HEK293 (cell line): ENCODE data around the gene TMEM134.

Experiments
- CTCF ChIA-PET: fragments of 350-600 bp; formaldehyde crosslinking; extraction: SDS; loops from one replicate; lab custom pipeline; 2021; ENCODE audit warnings: antibody characterized with exemption; lab: Yijun Ruan, JAX
- POLR2A ChIA-PET: fragments of 300-600 bp; formaldehyde crosslinking; extraction: SDS; loops from one replicate; lab custom pipeline; 2020; ENCODE audit warnings: antibody characterized with exemption, inconsistent platforms; lab: Yijun Ruan, JAX
- H3K27ac ChIP-seq: fragments of 200-500 bp; sonication (Bioruptor generic); 2 replicates; pipeline ENCODE4 v1.5.1; 2014; ENCODE audit warnings: low read depth, low read length, control low read depth, inconsistent platforms; ENCODE audit errors: extremely low read depth
- H3K36me3 ChIP-seq, 2 experiments: fragments of 200-500 bp in 1 of 2; sonication (Bioruptor generic) in 1 of 2; 1 replicate in 1 of 2; 2 replicates in 1 of 2; pipeline ENCODE4 v1.5.1; 2014 to 2017; ENCODE audit warnings: inconsistent platforms in 2 of 2, low read length in 2 of 2; ENCODE audit not compliant: control insufficient read depth in 2 of 2, insufficient read depth in 1 of 2
- H3K4me1 ChIP-seq: fragments of 200-500 bp; sonication (Bioruptor generic); 2 replicates; pipeline ENCODE4 v1.5.1; 2014; ENCODE audit warnings: mild to moderate bottlenecking, low read length, inconsistent platforms; ENCODE audit not compliant: control insufficient read depth, insufficient read depth
- H3K4me3 ChIP-seq: 2 replicates; pipeline ENCODE4 v1.5.1; 2011; ENCODE audit warnings: low read depth, mild to moderate bottlenecking, control low read depth, low read length, moderate library complexity
- H3K9me3 ChIP-seq: fragments of 200-500 bp; sonication (Bioruptor generic); 2 replicates; pipeline ENCODE4 v1.5.1; 2014; ENCODE audit warnings: low read depth, low read length, inconsistent platforms; ENCODE audit not compliant: control insufficient read depth, insufficient read depth
- GLI4 ChIP-seq: fragments of 450-650 bp; formaldehyde crosslinking; IDR thresholded peaks from 2 replicates; pipeline ENCODE4 v1.5.1; 2016; ENCODE audit warnings: missing biosample characterization, missing genetic modification characterization
- GLIS2 ChIP-seq: fragments of 450-650 bp; formaldehyde crosslinking; IDR thresholded peaks from 2 replicates; pipeline ENCODE4 v1.5.1; 2016; ENCODE audit warnings: missing biosample characterization, missing genetic modification characterization
- KLF1 ChIP-seq: fragments of 450-650 bp; formaldehyde crosslinking; IDR thresholded peaks from 2 replicates; pipeline ENCODE4 v1.5.1; 2016; ENCODE audit warnings: missing biosample characterization, missing genetic modification characterization
- KLF17 ChIP-seq: fragments of 450-650 bp; formaldehyde crosslinking; IDR thresholded peaks from 2 replicates; pipeline ENCODE4 v1.5.1; 2016; ENCODE audit warnings: missing biosample characterization, missing genetic modification characterization
- KLF9 ChIP-seq: fragments of 450-650 bp; formaldehyde crosslinking; IDR thresholded peaks from 2 replicates; pipeline ENCODE4 v1.5.1; 2016; ENCODE audit warnings: missing biosample characterization, missing genetic modification characterization, low read depth
- REST ChIP-seq: fragments of 450-650 bp; formaldehyde crosslinking; IDR thresholded peaks from 2 replicates; pipeline ENCODE4 v1.5.1; 2016; ENCODE audit warnings: missing biosample characterization, missing genetic modification characterization
- SALL2 ChIP-seq: fragments of 450-650 bp; formaldehyde crosslinking; IDR thresholded peaks from 2 replicates; pipeline ENCODE4 v1.5.0; 2017; ENCODE audit warnings: missing biosample characterization, mild to moderate bottlenecking, missing genetic modification characterization, borderline replicate concordance
- SCRT2 ChIP-seq: fragments of 450-650 bp; formaldehyde crosslinking; IDR thresholded peaks from 2 replicates; pipeline ENCODE4 v1.5.1; 2016; ENCODE audit warnings: missing biosample characterization, missing genetic modification characterization
- SP3 ChIP-seq: fragments of 450-650 bp; formaldehyde crosslinking; IDR thresholded peaks from 2 replicates; pipeline ENCODE4 v1.5.1; 2016; ENCODE audit warnings: missing biosample characterization, missing genetic modification characterization
- ZBTB6 ChIP-seq: fragments of 450-650 bp; formaldehyde crosslinking; IDR thresholded peaks from 2 replicates; pipeline ENCODE4 v1.5.1; 2017; ENCODE audit warnings: missing biosample characterization, missing genetic modification characterization
- ZNF146 ChIP-seq: fragments of 450-650 bp; formaldehyde crosslinking; IDR thresholded peaks from 2 replicates; pipeline ENCODE4 v1.5.1; 2016; ENCODE audit warnings: missing biosample characterization, missing genetic modification characterization
- ZNF157 ChIP-seq: fragments of 450-650 bp; formaldehyde crosslinking; IDR thresholded peaks from 2 replicates; pipeline ENCODE4 v1.5.1; 2016; ENCODE audit warnings: missing biosample characterization, missing genetic modification characterization
- ZNF175 ChIP-seq: fragments of 450-650 bp; formaldehyde crosslinking; IDR thresholded peaks from 2 replicates; pipeline ENCODE4 v1.5.1; 2016; ENCODE audit warnings: missing biosample characterization, missing genetic modification characterization
- ZNF184 ChIP-seq: fragments of 450-650 bp; IDR thresholded peaks from 2 replicates; pipeline ENCODE4 v1.5.1; 2018; ENCODE audit warnings: missing biosample characterization, mild to moderate bottlenecking, missing genetic modification characterization
- ZNF2 ChIP-seq: fragments of 450-650 bp; formaldehyde crosslinking; IDR thresholded peaks from 2 replicates; pipeline ENCODE4 v1.5.1; 2016; ENCODE audit warnings: missing biosample characterization, missing genetic modification characterization
- ZNF214 ChIP-seq: fragments of 450-650 bp; formaldehyde crosslinking; IDR thresholded peaks from 2 replicates; pipeline ENCODE4 v1.5.1; 2017; ENCODE audit warnings: missing biosample characterization, mild to moderate bottlenecking, missing genetic modification characterization, borderline replicate concordance
- ZNF529 ChIP-seq: fragments of 450-650 bp; formaldehyde crosslinking; IDR thresholded peaks from 2 replicates; pipeline ENCODE4 v1.5.1; 2017; ENCODE audit warnings: missing genetic modification characterization, missing biosample characterization; ENCODE audit not compliant: insufficient replicate concordance
- ZNF600 ChIP-seq: fragments of 450-650 bp; formaldehyde crosslinking; IDR thresholded peaks from 2 replicates; pipeline ENCODE4 v1.5.1; 2016; ENCODE audit warnings: missing biosample characterization, missing genetic modification characterization
- ZNF654 ChIP-seq: fragments of 450-650 bp; formaldehyde crosslinking; IDR thresholded peaks from 2 replicates; pipeline ENCODE4 v1.5.1; 2016; ENCODE audit warnings: low read depth, missing biosample characterization, missing genetic modification characterization
- ZNF658 ChIP-seq: fragments of 450-650 bp; formaldehyde crosslinking; IDR thresholded peaks from 2 replicates; pipeline ENCODE4; 2016; ENCODE audit warnings: missing biosample characterization, missing genetic modification characterization
- ZNF830 ChIP-seq: fragments of 450-650 bp; IDR thresholded peaks from 2 replicates; pipeline ENCODE4 v1.5.0; 2018; ENCODE audit warnings: missing biosample characterization, missing genetic modification characterization, low read depth, mild to moderate bottlenecking, moderate library complexity
- ZSCAN23 ChIP-seq: fragments of 450-650 bp; formaldehyde crosslinking; IDR thresholded peaks from 2 replicates; pipeline ENCODE4 v1.5.1; 2016; ENCODE audit warnings: missing biosample characterization, missing genetic modification characterization
- ZXDB ChIP-seq: fragments of 450-650 bp; formaldehyde crosslinking; IDR thresholded peaks from 2 replicates; pipeline ENCODE4 v1.5.1; 2016; ENCODE audit warnings: missing biosample characterization, missing genetic modification characterization

The TMEM134 gene

GRCh38 chr11:67437809-67438157 lies 31.3 kb downstream of the TMEM134 start (continued):
- TF ChIP-seq ZNF658 (no peak), GLI4 (no peak), ZBTB6 (tag by site-specific recombination) (no peak), ZNF157 (tag by site-specific recombination) (no peak), KLF1 (tag by site-specific recombination) (no peak), ZNF529 (tag by site-specific recombination) (no peak), ZNF2 (no peak), KLF17 (tag by site-specific recombination) (no peak), ZNF600 (tag by site-specific recombination) (no peak), SCRT2 (tag by site-specific recombination) (no peak), ZNF146 (tag by site-specific recombination) (no peak)

- Histone ChIP-seq H3K4me3 (no peak within 1 kb of the TSS), H3K36me3 (peaks cover 0 to 86% of the 10 kb centered on the region in 2 experiments; a peak in 1 of 3 replicates), H3K9me3 (no peaks in the 10 kb centered on the region), H3K4me1 (no peaks in the 10 kb centered on the region), H3K27ac (no peak within 1 kb of the TSS)
- CTCF ChIA-PET: interaction anchor here (1.2 kb wide), 1 partner anchor 35 kb away, joined by 5 read pairs; the partner anchor contains the start of gene PPP1CA
- TF ChIP-seq ZNF654 (tag by site-specific recombination): no peak
- peak; percentile 37; the same call in 1 of the 2 replicates for TF ChIP-seq GLIS2 (tag by site-specific recombination)
- POLR2A ChIA-PET: interaction anchor here (0.6 to 2.6 kb wide), 9 partner anchors 9 to 1549 kb away, joined by 3 to 11 read pairs (median 4); partner anchors contain the start of genes FIBP, PPP1CA, RPS6KB2 and TMEM134
Measured at GRCh38 chr11:67437082-67437808, 31.8 kb downstream of the TMEM134 start, which contains the start of gene PTPRCAP. Gene PTPRCAP, minus strand, starts transcription at chr11:67437682. Its CDS starts 63 bp downstream, at chr11:67437619.

GRCh38 chr11:67436459-67437081 lies 32.5 kb downstream of the TMEM134 start:
- POLR2A ChIA-PET: interaction anchor here (0.6 to 1.5 kb wide), 7 partner anchors 8 to 90 kb away, joined by 3 to 6 read pairs (median 4); partner anchors contain the start of genes PPP1CA, RPS6KB2 and TMEM134
- no peak overlapping the region for H3K4me3 ChIP-seq
- H3K9me3 ChIP-seq: no peaks in the 10 kb centered on the region
- H3K27ac ChIP-seq: no peak overlapping the region
- CTCF ChIA-PET: interaction anchor here (1.2 kb wide), 1 partner anchor 35 kb away, joined by 5 read pairs; the partner anchor contains the start of gene PPP1CA
- H3K4me1 ChIP-seq: no peaks in the 10 kb centered on the region
- H3K36me3 ChIP-seq: peaks cover 0 to 86% of the 10 kb centered on the region in 2 experiments; a peak in 1 of 3 replicates
- TF ChIP-seq ZNF214 (tag by site-specific recombination) (no peak), SALL2 (no peak), KLF9 (no peak), ZNF175 (tag by site-specific recombination) (no peak), REST (tag by site-specific recombination) (no peak), ZNF184 (tag by site-specific recombination) (no peak), ZNF830 (tag by site-specific recombination) (no peak), SP3 (tag by site-specific recombination) (peak; percentile 54), ZXDB (tag by site-specific recombination) (0 out of 2 replicates have a peak, but pooled peaks have one; percentile 30), ZNF600 (tag by site-specific recombination) (no peak), GLIS2 (tag by site-specific recombination) (peak; percentile 73), ZBTB6 (tag by site-specific recombination) (no peak), ZSCAN23 (tag by site-specific recombination) (0 out of 2 replicates have a peak, but pooled peaks have one; percentile 42)
